HepG2 (cell line): ENCODE data around the gene CCM2L. TPM values are rescaled to one million over a fixed set of nuclear protein-coding genes. Genes with fewer than 3 reads are reported as not detected.

ENCODE experiments used
- GFI1 ChIP-seq: sonication (generic); formaldehyde crosslinking; IDR thresholded peaks from 2 replicates; pipeline ENCODE4 v1.5.0; 2020; ENCODE audit warnings: missing genetic modification reagents, mild to moderate bottlenecking, borderline replicate concordance
- HNRNPLL ChIP-seq: fragments of 200-400 bp; formaldehyde crosslinking; IDR thresholded peaks from 2 replicates; pipeline ENCODE4 v1.6.1; 2017; ENCODE audit warnings: mild to moderate bottlenecking, low read depth, low read length; ENCODE audit not compliant: poor library complexity, severe bottlenecking
- MYPOP ChIP-seq: sonication (generic); formaldehyde crosslinking; IDR thresholded peaks from 2 replicates; pipeline ENCODE4 v1.8.1; 2023; ENCODE audit warnings: mild to moderate bottlenecking, moderate library complexity, missing genetic modification reagents
- TOPORS ChIP-seq: sonication (generic); formaldehyde crosslinking; IDR thresholded peaks from 2 replicates; pipeline ENCODE4 v1.8.0; 2023; ENCODE audit warnings: mild to moderate bottlenecking, missing genetic modification reagents
- ZBED4 ChIP-seq: sonication (generic); formaldehyde crosslinking; IDR thresholded peaks from 2 replicates; pipeline ENCODE4 v1.4.0; 2020; ENCODE audit warnings: missing genetic modification reagents, borderline replicate concordance
- ZBTB26 ChIP-seq: IDR thresholded peaks from 2 replicates; pipeline ENCODE4 v1.6.1; 2016; ENCODE audit warnings: missing compliant biosample characterization, missing genetic modification reagents, borderline replicate concordance
- ZBTB43 ChIP-seq: sonication (generic); formaldehyde crosslinking; conservative IDR thresholded peaks from 2 replicates; pipeline ENCODE4 v1.4.0; 2020; ENCODE audit warnings: missing genetic modification reagents
- ZFP37 ChIP-seq: sonication (generic); formaldehyde crosslinking; IDR thresholded peaks from 2 replicates; pipeline ENCODE4 v1.4.0; 2020; ENCODE audit warnings: missing genetic modification reagents, borderline replicate concordance
- ZNF136 ChIP-seq: sonication (generic); formaldehyde crosslinking; IDR thresholded peaks from 2 replicates; pipeline ENCODE4 v1.8.1; 2022; ENCODE audit warnings: low read depth, mild to moderate bottlenecking, moderate library complexity, missing genetic modification reagents
- ZNF160 ChIP-seq: sonication (generic); formaldehyde crosslinking; IDR thresholded peaks from 2 replicates; pipeline ENCODE4 v1.8.0; 2022; ENCODE audit warnings: mild to moderate bottlenecking, inconsistent platforms, missing genetic modification reagents
- ZNF292 ChIP-seq: sonication (generic); formaldehyde crosslinking; IDR thresholded peaks from 2 replicates; pipeline ENCODE4 v1.8.1; 2022; ENCODE audit warnings: mild to moderate bottlenecking, low read depth, missing genetic modification reagents, borderline replicate concordance
- ZNF329 ChIP-seq: sonication (generic); formaldehyde crosslinking; IDR thresholded peaks from 2 replicates; pipeline ENCODE4 v1.9.0; 2021; ENCODE audit warnings: low read depth, mild to moderate bottlenecking, missing genetic modification reagents
- ZNF598 ChIP-seq: sonication (generic); formaldehyde crosslinking; IDR thresholded peaks from 2 replicates; pipeline ENCODE4 v1.5.1; 2020; ENCODE audit warnings: mild to moderate bottlenecking, missing genetic modification reagents, borderline replicate concordance
- ZNF710 ChIP-seq: sonication (generic); formaldehyde crosslinking; IDR thresholded peaks from 2 replicates; pipeline ENCODE4 v1.5.0; 2020; ENCODE audit warnings: mild to moderate bottlenecking, missing genetic modification reagents, borderline replicate concordance
- ZNF782 ChIP-seq: sonication (generic); formaldehyde crosslinking; IDR thresholded peaks from 2 replicates; pipeline ENCODE4 v1.4.0; 2020; ENCODE audit warnings: missing genetic modification reagents, mild to moderate bottlenecking, borderline replicate concordance
- ZNF879 ChIP-seq: sonication (generic); formaldehyde crosslinking; IDR thresholded peaks from 2 replicates; pipeline ENCODE4 v1.8.1; 2023; ENCODE audit warnings: missing genetic modification reagents
- polyA plus RNA-seq, 8 experiments: library from polyadenylated mRNA; depleted of rRNA in 3 of 8; stranded (reverse) in 7 of 8; unstranded in 1 of 8; fragments of >200 nt; fragmentation: Illumina TruSeq in 4 of 8; extraction: Trizol in 4 of 8; gene quantifications; 2 replicates each; pipeline versions ENCODE4 v1.2.1 to v1.2.3, GENCODE V29; 2011 to 2016; ENCODE audit warnings: low read depth in 4 of 8, missing spikeins in 1 of 8, mixed read lengths in 1 of 8; ENCODE audit not compliant: insufficient read depth in 1 of 8
- total RNA-seq, 5 experiments: library from RNA; depleted of rRNA; stranded (reverse); fragments of >200 nt; fragmentation: Illumina TruSeq; extraction: Trizol; gene quantifications; 2 replicates each; pipeline ENCODE4 v1.2.3, GENCODE V29; 2016; ENCODE audit warnings: low read depth in 1 of 5

CCM2L gene
- total and polyA plus RNA-seq, 2 of the 13 experiments (the other 11 are each of a cell fraction or from before 2014, with no cell fraction given): 0.15 TPM; not detected in 1

- TF ChIP-seq HNRNPLL (peak; percentile 74), ZBTB43 (CRISPR knock-in tag) (0 out of 2 replicates have a peak, but pooled peaks have one; percentile 39), ZNF879 (CRISPR knock-in tag) (no peak), MYPOP (CRISPR knock-in tag) (0 out of 2 replicates have a peak, but pooled peaks have one; percentile 40), ZBTB26 (CRISPR knock-in tag) (0 out of 2 replicates have a peak, but pooled peaks have one; percentile 62), ZNF329 (no peak), ZNF598 (peak; percentile 86; the same call in 1 of the 2 replicates), ZBED4 (peak; percentile 98), GFI1 (peak; percentile 36; the same call in 1 of the 2 replicates), TOPORS (CRISPR knock-in tag) (no peak), ZNF782 (CRISPR knock-in tag) (no peak), ZNF710 (CRISPR knock-in tag) (peak; percentile 86; the same call in 1 of the 2 replicates), ZNF160 (peak; percentile 77; the same call in 1 of the 2 replicates), ZNF136 (CRISPR knock-in tag) (peak; percentile 83; the same call in 1 of the 2 replicates), ZFP37 (CRISPR knock-in tag) (0 out of 2 replicates have a peak, but pooled peaks have one; percentile 29), ZNF292 (CRISPR knock-in tag) (0 out of 2 replicates have a peak, but pooled peaks have one; percentile 26)
These were observed 21.0 kb downstream of the CCM2L start (continued) for GRCh38 chr20:32031007-32031958.
